Testis (tissue), 2 donors: ENCODE measurements around the gene VSNL1.

Experiments
- POLR2A ChIP-seq: fragments of 450-650 bp; IDR thresholded peaks from one replicate; pipeline ENCODE4 v1.6.1; 2017; ENCODE audit warnings: antibody characterized with exemption, mild to moderate bottlenecking, moderate library complexity
- TF ChIP-seq, protein P1 (sequence below), 3 experiments: fragments of 450-650 bp in 2 of 3; fragments of 200-600 bp in 1 of 3; sonication (generic) in 1 of 3; IDR thresholded peaks; one replicate each; pipeline ENCODE4 v1.5.1; 2016 to 2019; ENCODE audit warnings: antibody characterized with exemption in 3 of 3, mild to moderate bottlenecking in 2 of 3, moderate library complexity in 1 of 3

DNA sequence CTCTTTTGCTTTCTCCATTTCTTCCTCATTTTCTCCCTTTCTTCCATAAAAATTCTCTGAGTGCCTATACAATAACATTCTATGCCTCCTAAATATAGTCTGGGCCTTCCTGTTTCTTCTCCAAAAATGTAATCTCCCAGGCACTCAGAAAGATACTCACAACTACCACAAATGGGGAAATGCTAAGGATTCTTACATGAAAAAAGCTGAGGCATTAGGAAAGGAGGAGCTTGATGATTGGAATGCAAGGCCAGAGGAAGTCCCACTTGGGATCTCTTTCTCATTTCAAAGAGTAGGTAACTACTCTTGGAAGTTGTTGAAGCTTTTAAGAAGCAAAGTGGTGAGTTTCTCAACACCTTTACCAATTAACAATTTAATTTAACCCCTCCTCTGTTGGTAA, 3.4 kb downstream of the VSNL1 start:
- TF ChIP-seq, protein P1, sequence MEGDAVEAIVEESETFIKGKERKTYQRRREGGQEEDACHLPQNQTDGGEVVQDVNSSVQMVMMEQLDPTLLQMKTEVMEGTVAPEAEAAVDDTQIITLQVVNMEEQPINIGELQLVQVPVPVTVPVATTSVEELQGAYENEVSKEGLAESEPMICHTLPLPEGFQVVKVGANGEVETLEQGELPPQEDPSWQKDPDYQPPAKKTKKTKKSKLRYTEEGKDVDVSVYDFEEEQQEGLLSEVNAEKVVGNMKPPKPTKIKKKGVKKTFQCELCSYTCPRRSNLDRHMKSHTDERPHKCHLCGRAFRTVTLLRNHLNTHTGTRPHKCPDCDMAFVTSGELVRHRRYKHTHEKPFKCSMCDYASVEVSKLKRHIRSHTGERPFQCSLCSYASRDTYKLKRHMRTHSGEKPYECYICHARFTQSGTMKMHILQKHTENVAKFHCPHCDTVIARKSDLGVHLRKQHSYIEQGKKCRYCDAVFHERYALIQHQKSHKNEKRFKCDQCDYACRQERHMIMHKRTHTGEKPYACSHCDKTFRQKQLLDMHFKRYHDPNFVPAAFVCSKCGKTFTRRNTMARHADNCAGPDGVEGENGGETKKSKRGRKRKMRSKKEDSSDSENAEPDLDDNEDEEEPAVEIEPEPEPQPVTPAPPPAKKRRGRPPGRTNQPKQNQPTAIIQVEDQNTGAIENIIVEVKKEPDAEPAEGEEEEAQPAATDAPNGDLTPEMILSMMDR (IDR thresholded peaks at IDR 0.05) = no peak
- TF ChIP-seq POLR2A = no peak
